Cardiac septum (tissue), 1 donor: Measurements from ENCODE around the gene GSS. TPM values are rescaled to one million over a fixed set of nuclear protein-coding genes. Genes with fewer than 3 reads are reported as not detected.
"Not testable (repeated sequence)": the region's sequence is repeated elsewhere in the genome, so short reads cannot be mapped to it uniquely, and the experiment has no call there.

ENCODE experiments used
- DNase-seq: peaks from one replicate; pipeline ENCODE4 v3.0.0-alpha.2; 2020; ENCODE audit warnings: low spot score
- intact Hi-C: fragments of 100-400 bp; cut with DNase I; formaldehyde crosslinking; loops from one replicate; pipeline ENCODE4 v1.14.0; 2022
- microRNA-seq: library from miRNA; unstranded; fragments of <30 nt; microRNA quantifications from one replicate; pipeline ENCODE4 v1.2.0, GENCODE V29; 2020
- total RNA-seq: library from RNA; stranded (reverse); fragmentation: NEBNext Ultra II Directional; extraction: Animal tissue kit (Norgen Biotek cat#: 25700); gene quantifications from one replicate; pipeline ENCODE4 v1.2.1, GENCODE V29; 2021
- donor health status: DM: no; HTN: no; CAD: no.

The GSS gene
- total RNA-seq, 1 donor from 2014 or later = 27.5 TPM

DNA sequence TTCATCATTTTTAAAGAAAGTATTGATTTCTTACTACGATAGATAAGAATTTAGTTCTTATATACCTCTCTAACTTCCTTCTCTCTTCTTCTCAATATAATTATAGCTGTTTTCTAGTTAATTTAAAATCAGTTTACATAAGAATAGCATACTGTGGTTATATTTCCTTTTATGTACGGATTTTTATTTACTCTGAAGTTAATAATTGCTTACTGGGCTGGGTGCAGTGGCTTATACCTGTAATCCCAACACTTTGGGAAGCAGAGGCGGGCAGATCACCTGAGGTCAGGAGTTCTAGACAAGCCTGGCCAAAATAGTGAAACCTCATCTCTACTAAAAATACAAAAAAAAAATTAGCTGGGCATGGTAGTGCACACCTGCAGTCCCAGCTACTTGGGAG, 69.5 kb downstream of the GSS start:
- no peak for DNase-seq
- intact Hi-C loops = no loop called here

DNA sequence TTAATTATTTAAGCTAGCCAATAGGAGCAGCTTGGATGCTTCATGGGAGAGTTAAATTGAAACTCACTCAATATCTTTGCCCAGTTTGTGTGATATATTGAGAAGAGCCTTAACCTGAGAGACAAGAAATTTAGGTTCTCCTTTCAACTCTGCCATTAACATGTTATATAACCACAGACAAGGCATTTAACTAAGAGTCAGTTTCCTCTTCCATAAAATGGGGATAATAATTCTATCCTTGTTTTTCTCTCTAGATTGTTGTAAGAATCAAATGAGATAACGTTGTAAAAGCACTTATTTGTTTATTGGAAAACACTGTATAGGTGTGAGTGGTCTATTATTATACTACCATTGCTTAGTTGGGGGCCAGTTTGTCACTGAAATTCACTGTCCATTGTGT, 71.3 kb downstream of the GSS start:
- intact Hi-C loops = no loop called here
- DNase-seq = no peak

DNA sequence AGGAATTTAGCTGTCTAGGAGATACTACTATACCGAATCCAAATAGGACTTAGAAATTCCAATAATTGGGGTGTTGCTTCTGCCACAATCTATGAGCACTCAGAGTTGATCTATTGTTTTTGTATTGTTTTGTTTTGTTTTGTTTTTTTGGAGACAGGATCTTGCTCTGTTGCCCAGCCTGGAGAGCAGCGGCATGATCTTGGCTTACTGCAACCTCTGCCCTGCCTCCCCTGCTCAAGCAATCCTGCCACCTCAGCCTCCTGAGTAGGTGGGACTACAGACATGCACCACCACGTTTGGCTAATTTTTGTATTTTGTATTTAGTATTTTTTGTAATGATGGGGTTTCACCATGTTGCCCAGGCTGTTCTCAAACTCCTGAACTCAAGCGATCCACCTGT, 71.8 kb downstream of the GSS start:
- DNase-seq = no peak
- intact Hi-C loops = no loop called here

DNA sequence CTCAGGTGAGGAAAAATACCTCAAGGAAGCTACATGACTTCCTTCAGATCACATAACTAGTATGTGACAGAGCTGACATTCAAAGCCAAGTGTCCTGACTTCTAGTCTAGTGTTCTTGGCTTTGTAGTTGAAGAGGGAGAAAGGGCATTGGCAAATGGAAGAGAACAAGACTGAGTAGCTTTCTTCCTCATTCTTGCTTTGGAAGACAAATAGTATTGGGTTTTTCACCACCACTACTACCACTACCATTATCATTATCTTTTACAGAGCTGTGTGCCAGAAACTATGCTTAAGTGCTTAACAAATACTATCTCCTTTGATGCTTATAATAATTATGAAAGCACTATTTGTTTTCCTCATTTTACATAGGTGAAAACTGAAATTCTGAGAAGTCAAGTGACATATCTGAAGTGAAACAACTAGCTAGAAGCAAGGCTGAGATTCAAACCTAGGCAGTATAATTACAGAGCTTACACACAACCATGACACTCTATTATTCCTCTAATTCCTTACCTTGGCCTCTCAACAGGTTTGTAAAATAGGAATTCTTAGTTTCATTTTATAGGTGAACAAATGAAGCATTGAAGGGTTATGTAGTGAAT, 72.4 kb downstream of the GSS start:
- intact Hi-C loops = no loop called here
- DNase-seq = no peak

DNA sequence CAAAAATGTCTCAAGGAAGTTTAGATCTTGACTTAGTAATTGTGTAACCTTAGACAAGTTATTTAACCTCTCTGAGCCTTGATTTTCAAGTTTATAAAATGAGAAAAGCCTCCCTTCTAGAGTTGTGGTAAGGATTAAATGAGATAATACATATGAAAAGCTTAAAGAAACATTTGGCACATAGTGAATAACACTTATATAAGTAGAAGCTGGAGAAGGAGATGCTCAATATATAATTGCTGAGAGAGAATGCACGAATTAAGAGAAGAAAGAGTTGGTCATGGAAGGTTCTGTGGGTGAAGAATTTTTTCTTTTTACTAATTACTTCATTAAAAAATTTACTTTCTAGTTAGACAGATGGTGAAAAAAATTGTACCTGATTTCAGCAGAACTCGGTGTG, 73.9 kb downstream of the GSS start:
- intact Hi-C loops = no loop called here
- DNase-seq = no peak

DNA sequence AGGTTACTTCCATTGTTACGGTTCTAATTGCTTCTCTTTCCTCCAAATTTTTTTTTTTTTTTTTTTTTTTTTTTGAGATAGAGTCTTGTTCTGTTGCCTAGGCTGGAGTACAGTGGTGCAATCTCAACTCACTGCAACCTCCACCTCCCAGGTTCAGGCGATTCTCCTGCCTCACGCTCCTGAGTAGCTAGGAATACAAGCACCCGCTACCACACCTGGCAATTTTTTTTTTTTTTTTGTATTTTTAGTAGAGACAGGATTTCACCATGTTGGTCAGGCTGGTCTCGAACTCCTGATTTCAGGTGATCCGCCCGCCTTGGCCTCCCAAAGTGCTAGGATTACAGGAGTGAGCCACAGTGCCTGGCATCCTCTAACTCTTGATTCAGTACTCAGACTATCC, 74.6 kb downstream of the GSS start:
- intact Hi-C loops, DNase-seq: not testable (repeated sequence)

DNA sequence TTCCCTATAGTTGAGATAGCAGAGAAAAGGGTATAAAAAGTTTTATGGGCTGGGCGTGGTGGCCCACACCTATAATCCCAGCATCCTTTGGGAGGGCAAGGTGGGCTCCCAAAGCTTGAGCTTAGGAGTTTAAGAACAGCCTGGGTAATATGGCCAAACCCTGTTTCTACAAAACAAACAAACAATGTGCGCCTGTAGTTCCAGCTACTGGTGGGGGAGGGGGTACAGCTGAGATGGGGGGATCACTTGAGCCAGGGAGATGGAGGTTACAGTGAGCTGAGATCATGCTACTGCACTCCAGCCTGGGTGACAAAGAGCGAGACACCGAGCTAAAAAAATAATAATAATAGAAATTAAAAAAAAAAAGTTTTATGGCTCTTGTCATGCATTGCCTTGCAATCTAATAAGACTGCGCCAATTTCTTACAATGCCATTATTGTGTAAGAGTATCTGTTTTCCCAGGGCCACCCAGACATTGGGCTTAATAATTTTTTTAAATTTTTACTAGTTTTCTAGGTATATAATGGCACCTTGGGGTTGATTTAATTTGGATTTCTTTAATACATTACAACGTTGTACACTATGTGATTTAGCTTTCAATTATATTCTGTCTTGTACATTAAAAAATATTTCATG, 75.3 kb downstream of the GSS start:
- intact Hi-C loops = no loop called here
- no peak for DNase-seq

Small RNAs within 50 kb of the gene (microRNA-seq; reads per million reads assigned to microRNA genes)
- gene MIR499A (not detected), gene MIR499B (not detected)

Other genes with a start within 250 kb of the GSS start
- 18.5 TPM for gene NCOA6, start 130.2 kb downstream of the GSS start, total RNA-seq
- 20.1 TPM for gene GGT7, start 83.0 kb downstream of the GSS start, total RNA-seq
- 73.8 TPM for gene ACSS2, start 79.2 kb downstream of the GSS start, total RNA-seq
- gene MYH7B, start 62 bp upstream of the GSS start, total RNA-seq = 238 TPM
- 34.9 TPM for gene TRPC4AP, start 137.0 kb upstream of the GSS start, total RNA-seq
- gene EDEM2, start 191.5 kb upstream of the GSS start, total RNA-seq = 11.5 TPM
- gene PROCR, start 216.3 kb upstream of the GSS start, total RNA-seq = 5.4 TPM